ENCODE results near the gene F5. TPM values are rescaled to one million over a fixed set of nuclear protein-coding genes. Genes with fewer than 3 reads are reported as not detected.

Gene F5
- total RNA-seq, 1 donor from 2014 or later: 1.6 TPM

DNA sequence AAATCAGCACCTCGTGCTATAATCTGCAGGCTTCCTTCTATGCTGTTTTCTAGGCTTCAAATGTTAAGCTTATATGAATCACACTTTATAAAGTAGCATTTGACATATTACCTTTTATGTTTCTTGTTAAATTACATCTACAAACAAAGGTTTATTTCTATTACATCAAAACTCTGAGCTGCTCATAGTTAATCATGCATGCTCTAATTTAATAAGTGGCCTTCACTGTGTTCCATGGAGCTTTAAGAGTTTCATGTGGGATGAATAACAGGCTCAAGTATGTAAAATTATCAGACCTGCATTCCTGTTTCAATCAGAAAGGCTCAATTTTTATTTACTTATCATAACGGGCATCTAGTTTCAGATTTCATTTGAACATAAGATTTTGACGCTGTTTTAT lies 113.5 kb downstream of the F5 start:
- TF ChIP-seq, protein P1, sequence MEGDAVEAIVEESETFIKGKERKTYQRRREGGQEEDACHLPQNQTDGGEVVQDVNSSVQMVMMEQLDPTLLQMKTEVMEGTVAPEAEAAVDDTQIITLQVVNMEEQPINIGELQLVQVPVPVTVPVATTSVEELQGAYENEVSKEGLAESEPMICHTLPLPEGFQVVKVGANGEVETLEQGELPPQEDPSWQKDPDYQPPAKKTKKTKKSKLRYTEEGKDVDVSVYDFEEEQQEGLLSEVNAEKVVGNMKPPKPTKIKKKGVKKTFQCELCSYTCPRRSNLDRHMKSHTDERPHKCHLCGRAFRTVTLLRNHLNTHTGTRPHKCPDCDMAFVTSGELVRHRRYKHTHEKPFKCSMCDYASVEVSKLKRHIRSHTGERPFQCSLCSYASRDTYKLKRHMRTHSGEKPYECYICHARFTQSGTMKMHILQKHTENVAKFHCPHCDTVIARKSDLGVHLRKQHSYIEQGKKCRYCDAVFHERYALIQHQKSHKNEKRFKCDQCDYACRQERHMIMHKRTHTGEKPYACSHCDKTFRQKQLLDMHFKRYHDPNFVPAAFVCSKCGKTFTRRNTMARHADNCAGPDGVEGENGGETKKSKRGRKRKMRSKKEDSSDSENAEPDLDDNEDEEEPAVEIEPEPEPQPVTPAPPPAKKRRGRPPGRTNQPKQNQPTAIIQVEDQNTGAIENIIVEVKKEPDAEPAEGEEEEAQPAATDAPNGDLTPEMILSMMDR (IDR thresholded peaks at IDR 0.05): no peak
- Histone ChIP-seq H3K4me1 (no peaks in the 10 kb centered on the region), H3K4me3 (no peak overlapping the region), H3K27ac (no peak overlapping the region), H3K27me3 (no peaks in the 10 kb centered on the region), H3K9me3 (no peaks in the 10 kb centered on the region), H3K36me3 (peaks cover 7% of the 10 kb centered on the region)
- intact Hi-C loops (cut with DNase I): no loop called here
- ATAC-seq (no peak), DNase-seq (no peak)

DNA sequence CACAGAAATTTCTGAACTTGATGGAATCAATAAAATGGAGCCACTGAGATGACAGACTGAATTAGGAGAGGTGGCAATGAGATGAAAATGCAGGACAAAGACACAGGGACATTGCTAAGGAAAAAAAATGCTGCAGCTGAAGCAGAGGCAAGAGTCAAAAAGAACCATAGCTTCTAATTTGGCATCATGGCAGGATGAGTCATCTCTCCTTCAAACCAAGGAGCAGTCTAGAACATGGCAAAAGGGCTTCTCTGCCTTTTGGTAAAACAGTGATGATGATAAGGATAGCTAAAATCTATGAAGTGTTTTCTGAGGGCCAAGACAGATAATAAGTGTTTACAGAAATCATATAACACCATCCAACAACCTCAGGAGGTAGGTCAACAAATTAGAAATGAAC lies 117.3 kb downstream of the F5 start:
- H3K27me3 ChIP-seq: no peaks in the 10 kb centered on the region
- peaks cover 6% of the 10 kb centered on the region for H3K36me3 ChIP-seq
- no peak overlapping the region for H3K4me3 ChIP-seq
- TF ChIP-seq, protein P1 (IDR thresholded peaks at IDR 0.05): no peak
- no peaks in the 10 kb centered on the region for H3K4me1 ChIP-seq
- ATAC-seq (no peak), DNase-seq (no peak)
- H3K27ac ChIP-seq: no peak overlapping the region
- intact Hi-C loops (cut with DNase I): loop anchor here (10.0 kb wide), 1 partner anchor 76 kb away; no protein-coding TSS in a partner anchor
- H3K9me3 ChIP-seq: no peaks in the 10 kb centered on the region

DNA sequence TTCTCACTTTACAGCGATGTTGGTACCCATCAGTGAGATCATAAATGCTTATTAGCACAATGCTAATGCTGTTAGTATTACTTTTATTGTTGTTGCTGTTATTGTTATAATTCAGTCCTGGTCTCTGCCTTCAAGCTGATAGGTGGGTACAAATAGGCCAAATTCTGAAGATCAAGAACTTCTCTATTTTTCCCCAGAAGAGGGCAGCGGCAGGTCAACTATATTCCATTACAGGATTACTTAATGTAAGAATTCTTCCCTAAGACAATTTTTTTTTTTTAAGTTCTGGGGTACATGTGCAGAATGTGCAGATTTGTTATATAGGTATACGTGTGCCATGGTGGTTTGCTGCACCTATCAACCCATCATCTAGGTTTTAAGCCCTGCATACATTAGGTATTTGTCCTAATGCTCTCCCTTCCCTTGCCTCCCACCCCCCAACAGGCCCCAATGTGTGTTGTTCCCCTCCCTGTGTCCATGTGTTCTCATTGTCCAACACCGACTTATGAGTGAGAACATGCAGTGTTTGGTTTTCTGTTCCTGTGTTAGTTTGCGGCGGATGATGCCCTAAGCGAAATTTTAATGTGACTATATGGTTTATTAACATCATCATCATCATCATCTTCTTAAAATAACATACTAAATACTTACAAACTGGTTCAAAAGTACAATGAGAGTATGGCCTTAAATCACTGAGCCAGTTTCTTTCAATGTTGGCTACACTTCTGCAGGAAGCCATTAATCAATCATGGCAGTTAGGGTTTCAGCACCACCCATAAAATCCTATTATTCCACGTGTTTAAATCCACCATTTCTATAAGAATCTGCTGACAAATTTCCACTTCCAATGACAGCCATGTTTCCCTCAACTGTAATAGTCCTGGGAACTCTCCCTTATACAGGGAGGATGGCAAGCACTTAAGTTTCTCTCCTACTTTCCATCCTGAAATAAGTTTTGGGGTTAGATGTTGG lies 119.7 kb downstream of the F5 start:
- no peak overlapping the region for H3K27ac ChIP-seq
- no peaks in the 10 kb centered on the region for H3K27me3 ChIP-seq
- H3K9me3 ChIP-seq: no peaks in the 10 kb centered on the region
- DNase-seq (no peak), ATAC-seq (peak; percentile 58)
- no peaks in the 10 kb centered on the region for H3K4me1 ChIP-seq
- no peak overlapping the region for H3K4me3 ChIP-seq
- intact Hi-C loops (cut with DNase I): loop anchor here (10.0 kb wide), 1 partner anchor 78 kb away; no protein-coding TSS in a partner anchor
- H3K36me3 ChIP-seq: peaks cover 6% of the 10 kb centered on the region
- TF ChIP-seq, protein P1 (IDR thresholded peaks at IDR 0.05): peak; percentile 46

DNA sequence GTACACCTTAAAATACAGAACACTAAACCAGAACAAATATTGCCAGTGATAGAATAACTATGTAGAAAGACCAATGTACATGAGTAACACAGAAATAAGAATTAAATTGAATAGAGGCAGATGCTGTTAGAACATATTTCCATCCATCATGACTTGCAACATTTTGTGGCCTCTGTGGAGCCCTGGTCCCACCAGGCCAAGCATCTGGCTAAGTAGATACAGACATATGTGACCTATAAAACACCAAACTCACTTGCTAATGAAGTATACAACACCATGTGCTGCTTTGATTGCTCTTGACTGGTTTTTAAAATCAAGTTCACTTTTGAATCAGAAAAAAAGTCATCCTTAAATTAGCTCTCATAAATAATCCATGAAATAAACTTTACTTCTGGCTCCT lies 121.0 kb downstream of the F5 start:
- DNase-seq (no peak), ATAC-seq (no peak)
- Histone ChIP-seq H3K27ac (no peak overlapping the region), H3K4me1 (no peaks in the 10 kb centered on the region), H3K9me3 (no peaks in the 10 kb centered on the region), H3K4me3 (no peak overlapping the region), H3K27me3 (no peaks in the 10 kb centered on the region), H3K36me3 (peaks cover 6% of the 10 kb centered on the region)
- TF ChIP-seq, protein P1 (IDR thresholded peaks at IDR 0.05): no peak
- intact Hi-C loops (cut with DNase I): loop anchor here (10.0 kb wide), 1 partner anchor 80 kb away; no protein-coding TSS in a partner anchor

Other genes with a start within 250 kb of the F5 start
- gene NME7, start 218.7 kb downstream of the F5 start, total RNA-seq: 12.1 TPM
- 22.4 TPM for gene BLZF1, start 218.3 kb downstream of the F5 start, total RNA-seq
- 0.32 TPM for gene CCDC181, start 159.0 kb downstream of the F5 start, total RNA-seq
- 12.8 TPM for gene SLC19A2, start 100.5 kb downstream of the F5 start, total RNA-seq
- gene SELP, start 43.6 kb upstream of the F5 start, total RNA-seq: 61.5 TPM
- 12.1 TPM for gene SELL, start 125.1 kb upstream of the F5 start, total RNA-seq
- 1.5 TPM for gene SELE, start 147.6 kb upstream of the F5 start, total RNA-seq
- gene METTL18, start 208.4 kb upstream of the F5 start, total RNA-seq: 6.1 TPM

All from upper lobe of right lung (tissue), 1 donor.